ENCODE measurements around the gene PPM1E. TPM values are rescaled to one million over a fixed set of nuclear protein-coding genes. Genes with fewer than 3 reads are reported as not detected.

The PPM1E gene
- polyA plus RNA-seq, 1 donor from 2014 or later: 39.5 TPM

GRCh38 chr17:58889928-58890327, 134.3 kb downstream of the PPM1E start:
- no peaks in the 10 kb centered on the region for H4K20me1 ChIP-seq (ENCODE audit: insufficient read depth)
- H3K27me3 ChIP-seq (ENCODE audit: insufficient read depth, low read depth, low read length): no peaks in the 10 kb centered on the region
- no peak overlapping the region for H3K4me3 ChIP-seq (ENCODE audit: low read length)
- no peaks in the 10 kb centered on the region for H3K9me3 ChIP-seq (ENCODE audit: low read length)
- H3K36me3 ChIP-seq (ENCODE audit: insufficient read depth, low read length): no peaks in the 10 kb centered on the region
- H3K9me2 ChIP-seq (ENCODE audit: insufficient read depth, low read length): no peaks in the 10 kb centered on the region
- TF ChIP-seq EZH2 (IDR thresholded peaks at IDR 0.05; ENCODE audit: borderline replicate concordance, insufficient read depth, low read length, poor library complexity, severe bottlenecking) (no peak), REST (IDR thresholded peaks at IDR 0.05; ENCODE audit: borderline replicate concordance) (no peak), MXI1 (conservative IDR thresholded peaks at IDR 0.05; ENCODE audit: poor library complexity, severe bottlenecking) (no peak), CTCF (IDR thresholded peaks at IDR 0.05; ENCODE audit: poor library complexity, severe bottlenecking) (no peak), TAF1 (IDR thresholded peaks at IDR 0.05; ENCODE audit: low read depth) (no peak), SMC3 (conservative IDR thresholded peaks at IDR 0.05; ENCODE audit: poor library complexity) (no peak), EP300 (conservative IDR thresholded peaks at IDR 0.05; ENCODE audit: poor library complexity, severe bottlenecking) (no peak), POLR2AphosphoS5 (IDR thresholded peaks at IDR 0.05) (no peak), RAD21 (conservative IDR thresholded peaks at IDR 0.05) (no peak)
- H3K9ac ChIP-seq (ENCODE audit: low read length): no peak overlapping the region
- no peak overlapping the region for H2AFZ ChIP-seq (ENCODE audit: low read depth, low read length)
- H3K27ac ChIP-seq (ENCODE audit: low read length): no peak overlapping the region
- no peaks in the 10 kb centered on the region for H3K79me2 ChIP-seq (replicated peaks; ENCODE audit: insufficient read depth, low read length)
- H3F3A ChIP-seq (ENCODE audit: insufficient read depth, low read length, poor library complexity, severe bottlenecking): no peaks in the 10 kb centered on the region
- no peak overlapping the region for H3K4me2 ChIP-seq (ENCODE audit: low read length)

- Histone ChIP-seq H3K79me2 (replicated peaks; ENCODE audit: insufficient read depth, low read length) (no peaks in the 10 kb centered on the region), H3K9ac (ENCODE audit: low read length) (no peak overlapping the region), H3K27me3 (ENCODE audit: insufficient read depth, low read depth, low read length) (no peaks in the 10 kb centered on the region), H4K20me1 (ENCODE audit: insufficient read depth) (no peaks in the 10 kb centered on the region), H3K27ac (ENCODE audit: low read length) (no peak overlapping the region), H3K4me3 (ENCODE audit: low read length) (no peak overlapping the region), H3K9me3 (ENCODE audit: low read length) (no peaks in the 10 kb centered on the region), H2AFZ (ENCODE audit: low read depth, low read length) (no peak overlapping the region), H3K9me2 (ENCODE audit: insufficient read depth, low read length) (no peaks in the 10 kb centered on the region), H3K4me2 (ENCODE audit: low read length) (no peak overlapping the region), H3K36me3 (ENCODE audit: insufficient read depth, low read length) (no peaks in the 10 kb centered on the region), H3F3A (ENCODE audit: insufficient read depth, low read length, poor library complexity, severe bottlenecking) (no peaks in the 10 kb centered on the region)
- TF ChIP-seq EP300 (conservative IDR thresholded peaks at IDR 0.05; ENCODE audit: poor library complexity, severe bottlenecking): no peak
- TF ChIP-seq REST (IDR thresholded peaks at IDR 0.05; ENCODE audit: borderline replicate concordance): no peak
- TF ChIP-seq CTCF (IDR thresholded peaks at IDR 0.05; ENCODE audit: poor library complexity, severe bottlenecking): no peak
- TF ChIP-seq POLR2AphosphoS5 (IDR thresholded peaks at IDR 0.05): no peak
- TF ChIP-seq SMC3 (conservative IDR thresholded peaks at IDR 0.05; ENCODE audit: poor library complexity): no peak
- no peak for TF ChIP-seq TAF1 (IDR thresholded peaks at IDR 0.05; ENCODE audit: low read depth)
- no peak for TF ChIP-seq RAD21 (conservative IDR thresholded peaks at IDR 0.05)
- no peak for TF ChIP-seq EZH2 (IDR thresholded peaks at IDR 0.05; ENCODE audit: borderline replicate concordance, insufficient read depth, low read length, poor library complexity, severe bottlenecking)
- TF ChIP-seq MXI1 (conservative IDR thresholded peaks at IDR 0.05; ENCODE audit: poor library complexity, severe bottlenecking): no peak
Measured at GRCh38 chr17:58899191-58899590, 143.5 kb downstream of the PPM1E start.
